GM12878 (cell line): Measurements from ENCODE around the gene ATF4. TPM values are rescaled to one million over a fixed set of nuclear protein-coding genes. Genes with fewer than 3 reads are reported as not detected.

Experiments used
- ATAC-seq: fragments of 200-7000 bp; cut with Tn5 transposase; 3 replicates; pipeline ENCODE4 v1.9.1; 2020; ENCODE audit warnings: mild to moderate bottlenecking, moderate library complexity
- BruUV-seq: library from RNA; stranded (reverse); fragments of 400-500 nt; replicated peaks from 2 replicates; lab custom pipeline; 2021; lab: Mats Ljungman, UMichigan
- CTCF ChIA-PET: fragments of 300-600 bp; sonication (Branson Sonifier 250); formaldehyde crosslinking; extraction: SDS; loops from one replicate; lab custom pipeline; 2021; ENCODE audit warnings: inconsistent platforms; lab: Yijun Ruan, JAX
- POLR2A ChIA-PET: fragments of 350-600 bp; formaldehyde crosslinking; extraction: SDS; loops from one replicate; lab custom pipeline; 2021; ENCODE audit warnings: inconsistent platforms; lab: Charles Lee
- RAD21 ChIA-PET: fragments of 300-600 bp; sonication (Branson Sonifier 250); formaldehyde crosslinking; loops from one replicate; lab custom pipeline; 2023; ENCODE audit warnings: antibody characterized with exemption; ENCODE audit not compliant: unreplicated experiment; lab: Charles Lee
- SMC1A ChIA-PET: fragments of 300-600 bp; sonication (Branson Sonifier 250); formaldehyde crosslinking; loops from one replicate; lab custom pipeline; 2023; ENCODE audit not compliant: unreplicated experiment, uncharacterized antibody; lab: Charles Lee
- DNase-seq: peaks from one replicate; pipeline ENCODE4 v3.0.0-alpha.2; 2011; ENCODE audit warnings: low read depth, low spot score
- FAIRE-seq: peaks from 3 replicates; lab custom pipeline; 2011; peaks lifted over from hg19 to GRCh38; lab: Jason Lieb, UNC
- H2AFZ ChIP-seq: 2 replicates; pipeline ENCODE4 v1.6.0; 2011; ENCODE audit warnings: low read depth, low read length, control low read depth; ENCODE audit not compliant: control insufficient read depth
- H3K27ac ChIP-seq: 2 replicates; pipeline ENCODE4 v1.5.1; 2011; ENCODE audit warnings: control low read depth; ENCODE audit not compliant: control insufficient read depth, insufficient read depth
- H3K27me3 ChIP-seq, 2 experiments: replicated peaks in 1 of 2; 2 replicates each; pipeline versions ENCODE4 v1.6.0 to v1.6.1; 2011; ENCODE audit warnings: low read length in 1 of 2; ENCODE audit not compliant: control insufficient read depth in 2 of 2, insufficient read depth in 2 of 2
- H3K36me3 ChIP-seq, 2 experiments: 2 replicates each; pipeline ENCODE4 v1.5.1; 2011; ENCODE audit warnings: low read length in 1 of 2; ENCODE audit not compliant: control insufficient read depth in 2 of 2, insufficient read depth in 2 of 2
- H3K4me1 ChIP-seq: 2 replicates; pipeline ENCODE4 v1.6.1; 2011; ENCODE audit warnings: mild to moderate bottlenecking, low read length, moderate library complexity, mixed read lengths; ENCODE audit not compliant: control insufficient read depth, insufficient read depth
- H3K4me2 ChIP-seq: 2 replicates; pipeline ENCODE4 v1.6.0; 2011; ENCODE audit warnings: control low read depth; ENCODE audit not compliant: control insufficient read depth, insufficient read depth
- H3K4me3 ChIP-seq: fragments of 200-600 bp; sonication (generic); 2 replicates; pipeline ENCODE4 v1.5.1; 2016
- H3K79me2 ChIP-seq: 2 replicates; pipeline ENCODE4 v1.6.0; 2011; ENCODE audit warnings: low read length; ENCODE audit not compliant: control insufficient read depth, insufficient read depth
- H3K9ac ChIP-seq: 2 replicates; pipeline ENCODE4 v1.8.0; 2011; ENCODE audit warnings: low read length, control low read depth, mixed read lengths; ENCODE audit not compliant: control insufficient read depth, insufficient read depth
- H3K9me3 ChIP-seq: replicated peaks from 3 replicates; pipeline ENCODE4 v1.5.1; 2011; ENCODE audit warnings: mild to moderate bottlenecking, low read length; ENCODE audit not compliant: control insufficient read depth, insufficient read depth
- H4K20me1 ChIP-seq: 2 replicates; pipeline ENCODE4 v1.6.0; 2011; ENCODE audit not compliant: control insufficient read depth, insufficient read depth
- ATF3 ChIP-seq: IDR thresholded peaks from 2 replicates; pipeline ENCODE4 v1.6.1; 2011; ENCODE audit warnings: low read depth, mild to moderate bottlenecking, low read length, moderate library complexity, borderline replicate concordance; ENCODE audit errors: extremely low read depth
- BHLHE40 ChIP-seq, 2 experiments: fragments of 450-650 bp in 1 of 2; IDR thresholded peaks; 2 replicates each; pipeline ENCODE4 v1.6.1; 2011 to 2017; ENCODE audit warnings: low read depth in 2 of 2, borderline replicate concordance in 1 of 2, improper control_type of control experiment in 1 of 2, low read length in 1 of 2, mild to moderate bottlenecking in 1 of 2
- CEBPZ ChIP-seq: fragments of 150-350 bp; IDR thresholded peaks from 2 replicates; pipeline ENCODE4 v1.6.1; 2016; ENCODE audit warnings: low read depth, low read length
- DPF2 ChIP-seq: fragments of 450-650 bp; IDR thresholded peaks from 2 replicates; pipeline ENCODE4 v1.6.1; 2017; ENCODE audit warnings: mild to moderate bottlenecking
- E4F1 ChIP-seq: fragments of 450-650 bp; IDR thresholded peaks from 2 replicates; pipeline ENCODE4 v1.6.1; 2018; ENCODE audit warnings: borderline replicate concordance, mild to moderate bottlenecking; ENCODE audit not compliant: partially characterized antibody
- NFXL1 ChIP-seq: fragments of 450-650 bp; IDR thresholded peaks from 2 replicates; pipeline ENCODE4 v1.6.1; 2017; ENCODE audit warnings: antibody characterized with exemption, mild to moderate bottlenecking, borderline replicate concordance
- SIX5 ChIP-seq: IDR thresholded peaks from 2 replicates; pipeline ENCODE4 v1.6.1; 2011; ENCODE audit warnings: mild to moderate bottlenecking, low read depth, low read length, moderate library complexity; ENCODE audit not compliant: severe bottlenecking
- SUZ12 ChIP-seq: fragments of 200-600 bp; sonication (generic); IDR thresholded peaks from one replicate; pipeline ENCODE4 v1.6.1; 2018; ENCODE audit warnings: antibody characterized with exemption, mild to moderate bottlenecking; ENCODE audit not compliant: unreplicated experiment
- TAF1 ChIP-seq: IDR thresholded peaks from 2 replicates; pipeline ENCODE4 v1.6.1; 2011; ENCODE audit warnings: mild to moderate bottlenecking, low read depth, low read length, borderline replicate concordance
- WGBS: methylation state at CpG from one replicate; pipeline ENCODE4 v1.1.6; 2016; ENCODE audit warnings: low lambda C conversion rate; ENCODE audit not compliant: insufficient replicate concordance, insufficient coverage; ENCODE audit errors: missing lambda C conversion rate; 5-methylcytosine and 5-hydroxymethylcytosine counted together
- in situ Hi-C: fragments of 300-500 bp; cut with MboI; formaldehyde crosslinking; loops from 9 replicates; pipeline ENCODE4 v1.14.3; 2018; ENCODE audit warnings: mixed read lengths
- intact Hi-C: fragments of 100-400 bp; cut with micrococcal nuclease; formaldehyde crosslinking; loops from one replicate; pipeline ENCODE4 v1.14.2; 2022; ENCODE audit not compliant: unreplicated experiment
- polyA plus RNA-seq, 11 experiments: library from polyadenylated mRNA; depleted of rRNA in 4 of 11; unstranded in 6 of 11; stranded (reverse) in 5 of 11; fragments of >200 nt; fragmentation: Nextera tagmentation in 4 of 11; fragmentation: Illumina TruSeq in 1 of 11; extraction: Ambion mirVana in 4 of 11; extraction: Trizol in 1 of 11; gene quantifications; 1 replicate in 1 of 11; 2 replicates in 10 of 11; pipeline versions ENCODE4 v1.2.1 to v1.2.3, GENCODE V29; 2011 to 2016; ENCODE audit warnings: inconsistent platforms in 2 of 11, missing spikeins in 2 of 11, low read depth in 1 of 11
- total RNA-seq, 4 experiments: library from RNA; depleted of rRNA in 3 of 4; stranded (reverse); fragments of >200 nt in 3 of 4; fragmentation: Illumina TruSeq in 1 of 4; extraction: Trizol in 1 of 4; gene quantifications; 2 replicates each; pipeline versions ENCODE4 v1.2.1 to v1.2.3, GENCODE V29; 2013 to 2021
- TF ChIP-seq, protein P1 (sequence below): fragments of 450-650 bp; IDR thresholded peaks from 2 replicates; pipeline ENCODE4 v1.6.1; 2017; ENCODE audit warnings: mild to moderate bottlenecking, low read depth, inconsistent platforms; ENCODE audit not compliant: poor library complexity, severe bottlenecking

ATF4 gene
- total and polyA plus RNA-seq, 10 of the 15 experiments (the other 5 are each of a cell fraction or from before 2014, with no cell fraction given), result 88.3 to 605 (median 320) TPM

DNA sequence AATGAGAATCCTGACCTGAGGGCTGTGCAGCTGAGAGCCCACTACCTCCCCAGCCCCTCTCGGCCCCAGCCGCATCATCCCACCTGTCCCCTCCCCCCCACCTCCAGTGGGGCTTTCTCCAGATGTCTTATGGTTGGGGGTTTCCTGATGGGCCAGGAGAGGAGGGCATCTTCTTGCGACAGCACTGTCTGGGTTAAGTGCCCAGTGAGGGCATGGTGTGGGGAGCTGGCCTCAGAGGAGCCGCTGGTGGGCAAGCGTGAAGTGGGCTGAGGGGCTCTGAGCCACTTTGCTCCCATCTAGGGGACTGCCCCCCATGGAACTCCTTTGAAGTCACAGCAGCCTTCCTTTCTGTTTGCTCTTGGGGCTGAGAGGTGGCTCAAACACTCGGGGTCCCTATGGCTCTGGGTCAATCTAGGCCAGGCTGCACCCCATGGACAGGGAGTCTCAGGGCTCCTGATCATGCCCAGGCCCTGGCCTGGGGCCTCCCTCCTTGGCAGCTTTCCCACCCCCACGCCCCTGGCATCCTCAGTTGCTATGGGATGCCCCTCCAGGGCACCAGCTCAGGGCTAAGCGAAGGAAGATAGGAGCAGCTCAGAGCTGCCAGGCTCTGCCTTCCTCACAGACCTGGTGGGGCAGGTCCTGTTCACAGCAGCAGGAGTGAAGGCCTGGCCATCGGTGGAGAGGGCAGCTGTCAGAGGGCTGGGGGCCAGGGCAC is 29.2 kb upstream of the ATF4 start:
- 73% methylated on average over 8 of the region's 9 CpGs for WGBS
- in situ Hi-C loops, result loop anchor here (5.0 kb wide), 1 partner anchor 551 kb away; no protein-coding TSS in a partner anchor
- POLR2A ChIA-PET, result interaction anchor here (0.6 kb wide), 1 partner anchor 16 kb away, joined by 3 read pairs; no protein-coding TSS in a partner anchor
- FAIRE-seq, result no peak
- BruUV-seq, result no TSS peak
- peaks cover 3 to 25% of the 10 kb centered on the region in 2 experiments for H3K36me3 ChIP-seq
- H3K4me3 ChIP-seq, result no peak overlapping the region
- no peak overlapping the region for H3K4me2 ChIP-seq
- peaks cover 7% of the 10 kb centered on the region; the same call in 1 of the 2 replicates for H3K4me1 ChIP-seq
- ATAC-seq, result no peak
- H3K9me3 ChIP-seq, result no peaks in the 10 kb centered on the region
- no peak overlapping the region for H3K27ac ChIP-seq
- no peaks in the 10 kb centered on the region for H3K27me3 ChIP-seq
- DNase-seq, result no peak
- intact Hi-C loops, result loop anchor here (5.0 kb wide), 1 partner anchor 546 kb away; no protein-coding TSS in a partner anchor
- no peak overlapping the region for H2AFZ ChIP-seq
- SMC1A ChIA-PET, result interaction anchor here (1.0 to 2.2 kb wide), 3 partner anchors 38 to 92 kb away, joined by 3 to 9 read pairs (median 5); partner anchors contain the start of gene TAB1
- CTCF ChIA-PET, result interaction anchor here (1.5 to 15.7 kb wide), 6 partner anchors 16 to 174 kb away, joined by 3 to 372 read pairs (median 6); partner anchors contain the start of genes ATF4, RPS19BP1 and TAB1
- no peak overlapping the region for H3K9ac ChIP-seq
- RAD21 ChIA-PET, result interaction anchor here (1.9 kb wide), 1 partner anchor 38 kb away, joined by 8 read pairs; no protein-coding TSS in a partner anchor
- peaks cover 2% of the 10 kb centered on the region; the same call in 1 of the 2 replicates for H3K79me2 ChIP-seq
- H4K20me1 ChIP-seq, result no peaks in the 10 kb centered on the region
- TF ChIP-seq DPF2 (no peak), E4F1 (no peak), NFXL1 (no peak), ATF3 (no peak), CEBPZ (no peak), BHLHE40 (IDR thresholded peaks at IDR 0.05; ENCODE audit: borderline replicate concordance in 1 of 2, low read depth in 2 of 2, low read length in 1 of 2) (no peak), SIX5 (no peak), TAF1 (no peak), SUZ12 (no peak)
- TF ChIP-seq, protein P1, sequence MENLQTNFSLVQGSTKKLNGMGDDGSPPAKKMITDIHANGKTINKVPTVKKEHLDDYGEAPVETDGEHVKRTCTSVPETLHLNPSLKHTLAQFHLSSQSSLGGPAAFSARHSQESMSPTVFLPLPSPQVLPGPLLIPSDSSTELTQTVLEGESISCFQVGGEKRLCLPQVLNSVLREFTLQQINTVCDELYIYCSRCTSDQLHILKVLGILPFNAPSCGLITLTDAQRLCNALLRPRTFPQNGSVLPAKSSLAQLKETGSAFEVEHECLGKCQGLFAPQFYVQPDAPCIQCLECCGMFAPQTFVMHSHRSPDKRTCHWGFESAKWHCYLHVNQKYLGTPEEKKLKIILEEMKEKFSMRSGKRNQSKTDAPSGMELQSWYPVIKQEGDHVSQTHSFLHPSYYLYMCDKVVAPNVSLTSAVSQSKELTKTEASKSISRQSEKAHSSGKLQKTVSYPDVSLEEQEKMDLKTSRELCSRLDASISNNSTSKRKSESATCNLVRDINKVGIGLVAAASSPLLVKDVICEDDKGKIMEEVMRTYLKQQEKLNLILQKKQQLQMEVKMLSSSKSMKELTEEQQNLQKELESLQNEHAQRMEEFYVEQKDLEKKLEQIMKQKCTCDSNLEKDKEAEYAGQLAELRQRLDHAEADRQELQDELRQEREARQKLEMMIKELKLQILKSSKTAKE, result no peak
